Measurements from ENCODE around the gene PRR15.

Gene PRR15

DNA sequence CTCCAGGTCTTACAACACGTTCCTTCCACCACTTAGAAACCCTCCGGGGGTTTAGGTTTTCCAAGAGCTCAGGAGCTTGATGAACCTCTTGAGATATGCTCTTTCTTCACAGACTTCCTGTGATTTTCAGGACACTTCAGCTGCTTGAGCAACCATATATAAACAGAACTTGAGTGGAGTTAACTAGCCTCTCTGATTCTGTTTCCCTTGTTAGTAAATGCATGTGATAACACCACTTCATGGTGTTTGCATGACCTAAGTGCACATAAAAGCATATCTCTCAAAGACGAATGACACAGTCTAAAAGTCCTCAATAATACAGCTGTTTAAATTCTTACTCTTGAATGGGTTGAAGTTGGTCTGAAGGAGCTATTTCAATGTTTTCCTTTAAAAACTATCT is 9.9 kb downstream of the PRR15 start:
- Histone ChIP-seq H3K27me3 (replicated peaks) (peaks cover 2% of the 10 kb centered on the region), H3K4me3 (ENCODE audit: low read depth, low read length) (no peak overlapping the region), H3K36me3 (replicated peaks) (no peaks in the 10 kb centered on the region), H3K27ac (no peak overlapping the region)
- TF ChIP-seq, protein P1, sequence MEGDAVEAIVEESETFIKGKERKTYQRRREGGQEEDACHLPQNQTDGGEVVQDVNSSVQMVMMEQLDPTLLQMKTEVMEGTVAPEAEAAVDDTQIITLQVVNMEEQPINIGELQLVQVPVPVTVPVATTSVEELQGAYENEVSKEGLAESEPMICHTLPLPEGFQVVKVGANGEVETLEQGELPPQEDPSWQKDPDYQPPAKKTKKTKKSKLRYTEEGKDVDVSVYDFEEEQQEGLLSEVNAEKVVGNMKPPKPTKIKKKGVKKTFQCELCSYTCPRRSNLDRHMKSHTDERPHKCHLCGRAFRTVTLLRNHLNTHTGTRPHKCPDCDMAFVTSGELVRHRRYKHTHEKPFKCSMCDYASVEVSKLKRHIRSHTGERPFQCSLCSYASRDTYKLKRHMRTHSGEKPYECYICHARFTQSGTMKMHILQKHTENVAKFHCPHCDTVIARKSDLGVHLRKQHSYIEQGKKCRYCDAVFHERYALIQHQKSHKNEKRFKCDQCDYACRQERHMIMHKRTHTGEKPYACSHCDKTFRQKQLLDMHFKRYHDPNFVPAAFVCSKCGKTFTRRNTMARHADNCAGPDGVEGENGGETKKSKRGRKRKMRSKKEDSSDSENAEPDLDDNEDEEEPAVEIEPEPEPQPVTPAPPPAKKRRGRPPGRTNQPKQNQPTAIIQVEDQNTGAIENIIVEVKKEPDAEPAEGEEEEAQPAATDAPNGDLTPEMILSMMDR (IDR thresholded peaks at IDR 0.05; ENCODE audit: low read depth, low read length, missing control alignments): no peak
- DNase-seq: no peak
- in situ Hi-C loops (cut with HindIII; ENCODE audit: low pct_ligation_motif_present, low sequenced_read_pairs): no loop called here

DNA sequence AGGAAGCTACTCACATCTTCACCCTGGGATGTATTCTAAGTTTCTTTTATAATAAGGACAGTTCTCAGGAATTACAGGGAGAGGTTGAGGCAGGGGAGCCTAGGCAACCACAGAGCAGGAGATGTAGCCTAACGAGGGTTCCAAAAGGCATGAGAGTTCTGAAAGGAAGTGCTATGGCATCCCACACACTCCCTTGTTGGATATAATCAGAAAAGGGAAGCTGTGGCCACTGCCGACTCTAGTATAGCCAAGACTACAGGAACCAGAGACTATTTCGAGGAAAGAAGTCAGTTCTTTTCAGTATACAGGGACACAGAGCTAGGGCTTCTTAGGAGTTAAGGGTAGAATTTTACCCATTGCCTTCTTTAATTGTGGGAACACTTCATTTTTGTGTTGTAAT is 11.0 kb downstream of the PRR15 start:
- TF ChIP-seq, protein P1 (IDR thresholded peaks at IDR 0.05; ENCODE audit: low read depth, low read length, missing control alignments): no peak
- no peak overlapping the region for H3K27ac ChIP-seq
- in situ Hi-C loops (cut with HindIII; ENCODE audit: low pct_ligation_motif_present, low sequenced_read_pairs): no loop called here
- no peak overlapping the region for H3K4me3 ChIP-seq (ENCODE audit: low read depth, low read length)
- H3K36me3 ChIP-seq (replicated peaks): no peaks in the 10 kb centered on the region
- H3K27me3 ChIP-seq (replicated peaks): peaks cover 2% of the 10 kb centered on the region
- no peak for DNase-seq

DNA sequence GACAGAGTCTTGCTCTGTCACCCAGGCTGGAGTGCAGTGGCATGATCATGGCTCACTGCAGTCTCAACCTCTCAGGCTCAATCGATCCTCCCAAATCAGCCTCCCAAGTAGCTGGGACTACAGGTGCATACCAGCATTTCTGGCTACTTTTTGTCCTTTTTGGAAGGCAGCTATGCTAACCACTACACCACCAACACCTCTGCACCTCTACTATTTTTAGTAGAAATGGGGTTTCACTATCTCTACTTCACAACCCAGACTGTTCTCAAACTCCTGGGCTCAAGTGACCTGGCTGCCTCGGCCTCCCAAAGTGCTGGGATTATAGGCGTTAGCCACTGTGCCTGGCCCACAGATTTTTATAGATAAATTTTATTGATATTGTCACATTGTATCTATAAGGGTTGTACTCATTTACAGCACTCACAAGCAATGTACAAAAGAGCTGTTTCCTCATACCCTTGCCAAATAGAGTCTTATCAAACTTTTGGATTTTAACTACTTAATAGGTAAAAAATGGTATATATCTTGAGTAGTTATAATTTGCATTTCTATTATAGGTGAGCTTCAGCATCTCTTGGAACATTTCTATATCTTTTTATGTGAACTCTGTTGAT is 23.7 kb downstream of the PRR15 start:
- H3K4me3 ChIP-seq (ENCODE audit: low read depth, low read length): no peak overlapping the region
- H3K27me3 ChIP-seq (replicated peaks): no peaks in the 10 kb centered on the region
- in situ Hi-C loops (cut with HindIII; ENCODE audit: low pct_ligation_motif_present, low sequenced_read_pairs): no loop called here
- no peaks in the 10 kb centered on the region for H3K36me3 ChIP-seq (replicated peaks)
- TF ChIP-seq, protein P1 (IDR thresholded peaks at IDR 0.05; ENCODE audit: low read depth, low read length, missing control alignments): no peak
- no peak for DNase-seq
- H3K27ac ChIP-seq: no peak overlapping the region

DNA sequence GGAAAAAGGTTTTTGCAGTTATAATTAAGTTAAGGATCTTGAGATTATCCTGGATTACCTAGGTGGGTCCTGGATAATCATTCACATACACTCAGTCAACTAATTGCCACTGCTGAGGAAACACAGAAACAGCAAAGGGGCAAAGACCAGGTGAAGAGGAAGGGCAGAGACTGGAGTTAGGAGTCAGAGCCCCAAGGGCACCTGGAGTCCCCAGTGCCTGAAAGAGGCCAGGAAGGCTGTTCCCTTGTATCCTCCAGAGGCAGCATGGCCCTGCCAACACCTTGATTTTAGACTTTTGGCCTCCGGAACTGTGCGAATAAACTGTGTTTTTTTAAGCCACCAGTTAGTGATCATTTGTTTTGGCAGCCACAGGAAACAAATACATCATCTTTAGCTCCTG is 24.6 kb downstream of the PRR15 start:
- no peak overlapping the region for H3K4me3 ChIP-seq (ENCODE audit: low read depth, low read length)
- in situ Hi-C loops (cut with HindIII; ENCODE audit: low pct_ligation_motif_present, low sequenced_read_pairs): no loop called here
- no peak overlapping the region for H3K27ac ChIP-seq
- no peak for DNase-seq
- H3K27me3 ChIP-seq (replicated peaks): no peaks in the 10 kb centered on the region
- TF ChIP-seq, protein P1 (IDR thresholded peaks at IDR 0.05; ENCODE audit: low read depth, low read length, missing control alignments): no peak
- H3K36me3 ChIP-seq (replicated peaks): no peaks in the 10 kb centered on the region

DNA sequence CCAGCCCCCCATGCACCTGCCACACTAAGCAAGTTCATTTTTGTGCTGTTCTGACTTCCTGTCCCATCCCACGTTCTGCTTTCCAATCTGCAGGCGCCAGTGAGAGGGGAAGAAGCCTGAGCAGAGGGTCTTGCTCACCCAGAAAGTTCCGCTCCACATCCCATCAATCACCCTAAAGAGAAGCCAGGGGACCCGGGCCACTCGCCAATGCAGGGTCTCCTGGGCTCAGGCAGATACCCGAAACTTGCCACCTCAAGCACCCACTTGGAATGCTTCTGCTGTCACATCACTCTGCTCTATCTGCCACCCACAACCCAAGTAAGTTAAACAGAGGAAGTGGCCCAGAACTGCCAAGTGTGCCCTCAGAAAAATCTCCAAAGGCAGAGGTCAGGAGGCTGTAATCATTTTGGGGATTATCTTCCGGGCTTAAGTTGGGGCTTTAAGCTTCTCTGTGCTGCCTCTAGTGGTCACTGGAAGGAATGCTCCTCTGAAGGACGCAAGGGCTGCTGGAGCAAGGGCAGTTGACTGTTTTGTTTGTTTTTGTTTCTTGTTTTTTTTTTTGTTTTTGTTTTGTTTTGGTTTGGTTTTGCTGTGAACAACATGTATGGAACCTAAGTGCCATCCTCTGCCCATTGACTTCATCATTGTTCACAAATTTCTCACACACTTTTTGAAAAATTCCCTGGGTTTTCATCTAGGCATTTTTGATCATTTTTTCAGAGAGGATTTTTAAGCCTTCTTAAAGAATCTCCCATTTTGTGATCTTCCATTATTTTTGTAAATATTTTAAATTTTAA is 25.5 kb downstream of the PRR15 start:
- TF ChIP-seq, protein P1 (IDR thresholded peaks at IDR 0.05; ENCODE audit: low read depth, low read length, missing control alignments): peak; percentile 98
- in situ Hi-C loops (cut with HindIII; ENCODE audit: low pct_ligation_motif_present, low sequenced_read_pairs): no loop called here
- DNase-seq: peak; percentile 28
- Histone ChIP-seq H3K27ac (no peak overlapping the region), H3K27me3 (replicated peaks) (no peaks in the 10 kb centered on the region), H3K4me3 (ENCODE audit: low read depth, low read length) (no peak overlapping the region), H3K36me3 (replicated peaks) (no peaks in the 10 kb centered on the region)

All from brain microvascular endothelial cell (primary cell).